GM12878 (cell line): ENCODE measurements around the gene LEF1. TPM values are rescaled to one million over a fixed set of nuclear protein-coding genes. Genes with fewer than 3 reads are reported as not detected.
"Not testable (repeated sequence)": the region's sequence is repeated elsewhere in the genome, so short reads cannot be mapped to it uniquely, and the experiment has no call there.

Experiments
- ATAC-seq: fragments of 200-7000 bp; cut with Tn5 transposase; 3 replicates; pipeline ENCODE4 v1.9.1; 2020; ENCODE audit warnings: mild to moderate bottlenecking, moderate library complexity
- BruUV-seq: library from RNA; stranded (reverse); fragments of 400-500 nt; replicated peaks from 2 replicates; lab custom pipeline; 2021; lab: Mats Ljungman, UMichigan
- CTCF ChIA-PET: fragments of 300-600 bp; sonication (Branson Sonifier 250); formaldehyde crosslinking; extraction: SDS; loops from one replicate; lab custom pipeline; 2021; ENCODE audit warnings: inconsistent platforms; lab: Yijun Ruan, JAX
- POLR2A ChIA-PET: fragments of 350-600 bp; formaldehyde crosslinking; extraction: SDS; loops from one replicate; lab custom pipeline; 2021; ENCODE audit warnings: inconsistent platforms; lab: Charles Lee
- RAD21 ChIA-PET: fragments of 300-600 bp; sonication (Branson Sonifier 250); formaldehyde crosslinking; loops from one replicate; lab custom pipeline; 2023; ENCODE audit warnings: antibody characterized with exemption; ENCODE audit not compliant: unreplicated experiment; lab: Charles Lee
- SMC1A ChIA-PET: fragments of 300-600 bp; sonication (Branson Sonifier 250); formaldehyde crosslinking; loops from one replicate; lab custom pipeline; 2023; ENCODE audit not compliant: unreplicated experiment, uncharacterized antibody; lab: Charles Lee
- DNase-seq: peaks from one replicate; pipeline ENCODE4 v3.0.0-alpha.2; 2011; ENCODE audit warnings: low read depth, low spot score
- FAIRE-seq: peaks from 3 replicates; lab custom pipeline; 2011; peaks lifted over from hg19 to GRCh38; lab: Jason Lieb, UNC
- H2AFZ ChIP-seq: 2 replicates; pipeline ENCODE4 v1.6.0; 2011; ENCODE audit warnings: low read depth, low read length, control low read depth; ENCODE audit not compliant: control insufficient read depth
- H3K27ac ChIP-seq: 2 replicates; pipeline ENCODE4 v1.5.1; 2011; ENCODE audit warnings: control low read depth; ENCODE audit not compliant: control insufficient read depth, insufficient read depth
- H3K27me3 ChIP-seq, 2 experiments: replicated peaks in 1 of 2; 2 replicates each; pipeline versions ENCODE4 v1.6.0 to v1.6.1; 2011; ENCODE audit warnings: low read length in 1 of 2; ENCODE audit not compliant: control insufficient read depth in 2 of 2, insufficient read depth in 2 of 2
- H3K36me3 ChIP-seq, 2 experiments: 2 replicates each; pipeline ENCODE4 v1.5.1; 2011; ENCODE audit warnings: low read length in 1 of 2; ENCODE audit not compliant: control insufficient read depth in 2 of 2, insufficient read depth in 2 of 2
- H3K4me1 ChIP-seq: 2 replicates; pipeline ENCODE4 v1.6.1; 2011; ENCODE audit warnings: mild to moderate bottlenecking, low read length, moderate library complexity, mixed read lengths; ENCODE audit not compliant: control insufficient read depth, insufficient read depth
- H3K4me2 ChIP-seq: 2 replicates; pipeline ENCODE4 v1.6.0; 2011; ENCODE audit warnings: control low read depth; ENCODE audit not compliant: control insufficient read depth, insufficient read depth
- H3K4me3 ChIP-seq: fragments of 200-600 bp; sonication (generic); 2 replicates; pipeline ENCODE4 v1.5.1; 2016
- H3K79me2 ChIP-seq: 2 replicates; pipeline ENCODE4 v1.6.0; 2011; ENCODE audit warnings: low read length; ENCODE audit not compliant: control insufficient read depth, insufficient read depth
- H3K9ac ChIP-seq: 2 replicates; pipeline ENCODE4 v1.8.0; 2011; ENCODE audit warnings: low read length, control low read depth, mixed read lengths; ENCODE audit not compliant: control insufficient read depth, insufficient read depth
- H3K9me3 ChIP-seq: replicated peaks from 3 replicates; pipeline ENCODE4 v1.5.1; 2011; ENCODE audit warnings: mild to moderate bottlenecking, low read length; ENCODE audit not compliant: control insufficient read depth, insufficient read depth
- H4K20me1 ChIP-seq: 2 replicates; pipeline ENCODE4 v1.6.0; 2011; ENCODE audit not compliant: control insufficient read depth, insufficient read depth
- WGBS: methylation state at CpG from one replicate; pipeline ENCODE4 v1.1.6; 2016; ENCODE audit warnings: low lambda C conversion rate; ENCODE audit not compliant: insufficient replicate concordance, insufficient coverage; ENCODE audit errors: missing lambda C conversion rate; 5-methylcytosine and 5-hydroxymethylcytosine counted together
- in situ Hi-C: fragments of 300-500 bp; cut with MboI; formaldehyde crosslinking; loops from 9 replicates; pipeline ENCODE4 v1.14.3; 2018; ENCODE audit warnings: mixed read lengths
- intact Hi-C: fragments of 100-400 bp; cut with micrococcal nuclease; formaldehyde crosslinking; loops from one replicate; pipeline ENCODE4 v1.14.2; 2022; ENCODE audit not compliant: unreplicated experiment
- polyA plus RNA-seq, 11 experiments: library from polyadenylated mRNA; depleted of rRNA in 4 of 11; unstranded in 6 of 11; stranded (reverse) in 5 of 11; fragments of >200 nt; fragmentation: Nextera tagmentation in 4 of 11; fragmentation: Illumina TruSeq in 1 of 11; extraction: Ambion mirVana in 4 of 11; extraction: Trizol in 1 of 11; gene quantifications; 1 replicate in 1 of 11; 2 replicates in 10 of 11; pipeline versions ENCODE4 v1.2.1 to v1.2.3, GENCODE V29; 2011 to 2016; ENCODE audit warnings: inconsistent platforms in 2 of 11, missing spikeins in 2 of 11, low read depth in 1 of 11
- total RNA-seq, 4 experiments: library from RNA; depleted of rRNA in 3 of 4; stranded (reverse); fragments of >200 nt in 3 of 4; fragmentation: Illumina TruSeq in 1 of 4; extraction: Trizol in 1 of 4; gene quantifications; 2 replicates each; pipeline versions ENCODE4 v1.2.1 to v1.2.3, GENCODE V29; 2013 to 2021
- TF ChIP-seq, protein P1 (sequence below): fragments of 450-650 bp; formaldehyde crosslinking; IDR thresholded peaks from 2 replicates; pipeline ENCODE4 v1.4.0; 2020; ENCODE audit warnings: mild to moderate bottlenecking, moderate library complexity

The LEF1 gene
- total and polyA plus RNA-seq, 10 of the 15 experiments (the other 5 are each of a cell fraction or from before 2014, with no cell fraction given): 10.2 to 38.1 (median 19.5) TPM

DNA sequence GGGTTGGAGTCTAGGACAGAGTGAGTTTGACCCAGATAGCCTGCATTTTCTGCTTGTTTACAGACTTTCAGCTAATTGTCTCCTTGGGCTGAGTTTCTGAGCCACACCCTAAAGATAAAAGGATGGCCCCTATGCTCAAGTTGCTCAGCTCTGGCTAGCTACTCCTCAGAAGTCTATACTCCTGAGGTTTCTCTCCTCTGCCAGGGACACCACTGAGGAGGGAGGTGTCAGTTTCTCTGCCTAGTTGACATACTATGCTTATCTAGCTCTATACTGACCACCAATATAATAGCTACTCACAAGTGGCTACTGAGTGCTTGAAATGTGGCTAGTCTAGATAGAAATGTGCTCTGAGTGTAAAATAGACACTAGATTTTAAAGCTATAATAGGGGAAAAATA, 155.4 kb downstream of the LEF1 start (continued):
- TF ChIP-seq, protein P1, sequence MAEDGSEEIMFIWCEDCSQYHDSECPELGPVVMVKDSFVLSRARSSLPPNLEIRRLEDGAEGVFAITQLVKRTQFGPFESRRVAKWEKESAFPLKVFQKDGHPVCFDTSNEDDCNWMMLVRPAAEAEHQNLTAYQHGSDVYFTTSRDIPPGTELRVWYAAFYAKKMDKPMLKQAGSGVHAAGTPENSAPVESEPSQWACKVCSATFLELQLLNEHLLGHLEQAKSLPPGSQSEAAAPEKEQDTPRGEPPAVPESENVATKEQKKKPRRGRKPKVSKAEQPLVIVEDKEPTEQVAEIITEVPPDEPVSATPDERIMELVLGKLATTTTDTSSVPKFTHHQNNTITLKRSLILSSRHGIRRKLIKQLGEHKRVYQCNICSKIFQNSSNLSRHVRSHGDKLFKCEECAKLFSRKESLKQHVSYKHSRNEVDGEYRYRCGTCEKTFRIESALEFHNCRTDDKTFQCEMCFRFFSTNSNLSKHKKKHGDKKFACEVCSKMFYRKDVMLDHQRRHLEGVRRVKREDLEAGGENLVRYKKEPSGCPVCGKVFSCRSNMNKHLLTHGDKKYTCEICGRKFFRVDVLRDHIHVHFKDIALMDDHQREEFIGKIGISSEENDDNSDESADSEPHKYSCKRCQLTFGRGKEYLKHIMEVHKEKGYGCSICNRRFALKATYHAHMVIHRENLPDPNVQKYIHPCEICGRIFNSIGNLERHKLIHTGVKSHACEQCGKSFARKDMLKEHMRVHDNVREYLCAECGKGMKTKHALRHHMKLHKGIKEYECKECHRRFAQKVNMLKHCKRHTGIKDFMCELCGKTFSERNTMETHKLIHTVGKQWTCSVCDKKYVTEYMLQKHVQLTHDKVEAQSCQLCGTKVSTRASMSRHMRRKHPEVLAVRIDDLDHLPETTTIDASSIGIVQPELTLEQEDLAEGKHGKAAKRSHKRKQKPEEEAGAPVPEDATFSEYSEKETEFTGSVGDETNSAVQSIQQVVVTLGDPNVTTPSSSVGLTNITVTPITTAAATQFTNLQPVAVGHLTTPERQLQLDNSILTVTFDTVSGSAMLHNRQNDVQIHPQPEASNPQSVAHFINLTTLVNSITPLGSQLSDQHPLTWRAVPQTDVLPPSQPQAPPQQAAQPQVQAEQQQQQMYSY: no peak

- intact Hi-C loops, in situ Hi-C loops, SMC1A ChIA-PET, POLR2A ChIA-PET, H3K27ac ChIP-seq, DNase-seq, H3K9ac ChIP-seq, H3K4me3 ChIP-seq, H3K4me1 ChIP-seq, H3K79me2 ChIP-seq, ATAC-seq, CTCF ChIA-PET, H4K20me1 ChIP-seq, FAIRE-seq, H3K4me2 ChIP-seq, H2AFZ ChIP-seq, H3K27me3 ChIP-seq, BruUV-seq, RAD21 ChIA-PET, H3K9me3 ChIP-seq: not testable (repeated sequence)
- 98% methylated on average over 5 of the region's 5 CpGs for WGBS
- H3K36me3 ChIP-seq: peaks cover 3 to 10% of the 10 kb centered on the region in 2 experiments; a peak in 3 of 4 replicates
Observed at GRCh38 chr4:108012382-108012781, 156.3 kb downstream of the LEF1 start.
